ENCODE measurements around the gene ZNF580. TPM values are rescaled to one million over a fixed set of nuclear protein-coding genes. Genes with fewer than 3 reads are reported as not detected.

The ZNF580 gene
- total RNA-seq, 1 donor from 2014 or later = 10.4 TPM

- H3K4me3 ChIP-seq (ENCODE audit: low read depth, low read length) = no peak overlapping the region
- H3K36me3 ChIP-seq (ENCODE audit: control insufficient read depth, insufficient read depth, low read length) = peaks cover 2% of the 10 kb centered on the region
- DNase-seq (ENCODE audit: low read depth) = no peak
- H3K27me3 ChIP-seq (ENCODE audit: control insufficient read depth, insufficient read depth, low read length) = no peaks in the 10 kb centered on the region
- no peak for TF ChIP-seq CTCF (IDR thresholded peaks at IDR 0.05; ENCODE audit: insufficient read depth, low read length, poor library complexity, severe bottlenecking)
Measured at GRCh38 chr19:55677572-55678028, 36.8 kb downstream of the ZNF580 start.

DNA sequence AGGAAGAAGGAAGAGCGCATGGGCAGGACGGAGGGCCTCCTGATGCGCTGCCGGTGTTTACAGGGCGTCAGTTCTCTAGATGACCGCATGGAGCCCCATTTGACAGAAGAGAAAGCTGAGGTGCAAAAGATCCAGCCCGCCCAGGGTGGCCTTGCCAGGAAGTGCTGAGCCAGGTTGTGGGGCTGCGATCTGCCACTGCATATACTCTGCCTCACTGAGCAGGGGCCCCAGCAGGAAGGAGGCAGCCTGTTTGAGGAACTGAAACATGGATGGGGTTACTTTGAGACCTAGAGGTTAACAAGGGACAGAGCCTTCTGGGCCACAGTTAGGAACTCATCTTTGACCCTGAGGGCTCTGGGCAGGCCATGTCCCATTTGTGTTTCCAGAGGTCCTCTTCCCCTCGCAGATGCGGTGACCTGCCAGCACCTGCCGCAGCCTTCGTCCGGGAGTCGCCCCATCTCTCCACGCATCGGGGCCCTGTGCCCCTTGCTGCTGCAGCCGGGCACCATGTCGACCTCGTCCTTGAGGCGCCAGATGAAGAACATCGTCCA, 37.4 kb downstream of the ZNF580 start:
- no peaks in the 10 kb centered on the region for H3K27me3 ChIP-seq (ENCODE audit: control insufficient read depth, insufficient read depth, low read length)
- H3K4me3 ChIP-seq (ENCODE audit: low read depth, low read length) = no peak overlapping the region
- no peak for TF ChIP-seq CTCF (IDR thresholded peaks at IDR 0.05; ENCODE audit: insufficient read depth, low read length, poor library complexity, severe bottlenecking)
- DNase-seq (ENCODE audit: low read depth) = no peak
- H3K36me3 ChIP-seq (ENCODE audit: control insufficient read depth, insufficient read depth, low read length) = peaks cover 2% of the 10 kb centered on the region

DNA sequence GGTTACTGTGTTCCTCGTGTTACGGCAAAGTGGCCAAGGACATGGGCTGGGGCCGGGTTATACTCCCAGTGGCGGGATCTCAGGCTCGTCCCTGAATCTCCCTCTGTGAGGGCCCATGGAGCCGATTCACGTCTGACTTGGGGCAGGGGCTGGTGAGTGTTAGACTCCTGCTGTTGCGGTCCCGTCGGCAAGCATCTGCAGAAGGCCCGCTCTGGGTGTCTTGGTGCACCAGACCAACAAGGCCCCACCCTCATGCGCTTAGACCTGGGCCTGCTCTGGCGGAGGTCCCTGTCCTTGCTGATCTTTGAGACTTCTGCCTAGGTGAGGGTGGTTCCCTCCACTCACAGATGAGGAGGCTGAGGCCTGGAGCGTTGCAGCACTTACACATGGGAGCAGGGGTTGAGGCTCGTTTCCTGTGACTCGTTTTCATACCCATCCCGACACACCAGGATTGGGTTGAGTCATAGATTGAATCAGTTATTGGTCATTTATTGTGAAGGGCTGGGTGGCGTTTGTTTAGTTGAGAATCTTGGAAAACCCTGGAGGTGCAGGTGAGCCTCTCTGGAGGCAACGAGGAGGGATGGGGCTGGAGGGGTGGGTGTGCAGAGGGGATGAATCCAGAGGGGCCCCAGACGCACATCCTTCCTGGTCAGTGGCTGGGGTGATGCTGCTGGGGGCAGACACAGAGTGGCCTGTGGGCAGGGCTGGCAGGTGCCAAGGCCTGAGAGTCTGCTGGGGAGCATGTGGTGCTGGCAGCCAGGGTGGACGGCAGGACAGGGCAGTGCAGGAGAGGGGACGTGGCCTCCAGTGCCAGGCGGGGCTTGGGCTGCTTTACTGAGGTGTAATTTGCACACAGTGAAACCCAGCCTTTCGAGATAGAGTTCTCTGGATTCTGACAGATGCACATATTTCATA, 38.8 kb downstream of the ZNF580 start:
- TF ChIP-seq CTCF (IDR thresholded peaks at IDR 0.05; ENCODE audit: insufficient read depth, low read length, poor library complexity, severe bottlenecking) = no peak
- Histone ChIP-seq H3K36me3 (ENCODE audit: control insufficient read depth, insufficient read depth, low read length) (peaks cover 2% of the 10 kb centered on the region), H3K27me3 (ENCODE audit: control insufficient read depth, insufficient read depth, low read length) (no peaks in the 10 kb centered on the region), H3K4me3 (ENCODE audit: low read depth, low read length) (no peak overlapping the region)
- no peak for DNase-seq (ENCODE audit: low read depth)

DNA sequence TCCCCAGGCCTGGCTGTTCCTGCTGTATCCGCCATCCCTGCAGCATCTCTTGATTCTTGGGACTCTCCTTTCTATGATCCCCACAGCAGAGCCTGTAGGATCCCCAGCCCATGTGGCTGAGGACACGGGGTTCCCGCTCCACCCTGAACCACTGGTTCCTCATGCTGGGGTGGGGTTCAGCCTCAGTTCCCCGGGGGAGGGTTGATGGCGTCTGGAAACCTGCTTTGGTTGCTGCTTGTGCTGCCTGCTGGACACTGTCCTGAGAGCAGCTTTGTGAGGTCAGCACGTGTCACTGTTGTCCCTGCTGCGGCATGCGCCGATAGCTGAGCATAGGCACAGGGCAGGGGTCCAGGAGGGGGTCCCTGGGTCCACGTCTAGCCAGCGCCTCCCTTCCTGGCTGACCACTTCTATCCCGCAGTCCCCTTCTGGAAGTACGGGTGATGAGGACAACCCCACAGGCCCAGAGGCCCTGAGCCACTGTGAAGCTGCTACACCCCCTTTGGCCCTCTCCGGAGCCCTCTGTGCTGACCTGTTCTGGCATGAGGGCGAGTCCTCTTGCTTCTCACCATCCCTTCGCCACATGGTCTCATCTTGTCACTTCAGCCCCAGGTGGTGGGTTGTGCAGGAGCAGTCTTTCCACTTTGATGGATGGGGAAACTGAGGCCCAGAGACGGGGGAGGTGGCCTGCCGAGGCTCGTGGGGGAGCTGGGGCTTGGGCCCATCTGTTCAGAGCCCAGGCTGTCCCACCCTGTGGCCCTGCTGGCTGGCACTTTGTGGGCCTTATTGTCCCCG, 39.7 kb downstream of the ZNF580 start:
- Histone ChIP-seq H3K27me3 (ENCODE audit: control insufficient read depth, insufficient read depth, low read length) (no peaks in the 10 kb centered on the region), H3K4me3 (ENCODE audit: low read depth, low read length) (no peak overlapping the region), H3K36me3 (ENCODE audit: control insufficient read depth, insufficient read depth, low read length) (peaks cover 2% of the 10 kb centered on the region)
- TF ChIP-seq CTCF (IDR thresholded peaks at IDR 0.05; ENCODE audit: insufficient read depth, low read length, poor library complexity, severe bottlenecking) = no peak
- no peak for DNase-seq (ENCODE audit: low read depth)

GRCh38 chr19:55681131-55682092, 40.6 kb downstream of the ZNF580 start:
- Histone ChIP-seq H3K4me3 (ENCODE audit: low read depth, low read length) (no peak overlapping the region), H3K36me3 (ENCODE audit: control insufficient read depth, insufficient read depth, low read length) (peaks cover 5% of the 10 kb centered on the region), H3K27me3 (ENCODE audit: control insufficient read depth, insufficient read depth, low read length) (no peaks in the 10 kb centered on the region)
- peak; percentile 31 for DNase-seq (ENCODE audit: low read depth)
- TF ChIP-seq CTCF (IDR thresholded peaks at IDR 0.05; ENCODE audit: insufficient read depth, low read length, poor library complexity, severe bottlenecking) = no peak
